CD4-positive, alpha-beta T cell (primary cell): ENCODE results near the gene LMOD1. TPM values are rescaled to one million over a fixed set of nuclear protein-coding genes. Genes with fewer than 3 reads are reported as not detected.

Source experiments
- ATAC-seq: fragments of 200-7000 bp; cut with Tn5 transposase; one replicate; pipeline ENCODE4 v1.10.0; 2022; ENCODE audit warnings: mild to moderate bottlenecking; ENCODE audit not compliant: poor library complexity
- CTCF ChIA-PET: fragments of 350-600 bp; sonication (Branson Sonifier 250); formaldehyde crosslinking; loops from one replicate; lab custom pipeline; 2021; ENCODE audit warnings: antibody characterized with exemption, inconsistent platforms; lab: Charles Lee
- POLR2A ChIA-PET: fragments of 350-600 bp; sonication (Branson Sonifier 250); formaldehyde crosslinking; loops from one replicate; lab custom pipeline; 2021; ENCODE audit warnings: antibody characterized with exemption, inconsistent platforms; lab: Charles Lee
- DNase-seq, 14 experiments: peaks; one replicate each; pipeline ENCODE4 v3.0.0-alpha.2; 2013 to 2020; ENCODE audit warnings: mixed read lengths in 2 of 14
- H3K27ac ChIP-seq, 2 donors: one replicate each; pipeline versions ENCODE4 v1.5.1 to v1.7.0; 2013; ENCODE audit warnings: low read length in 2 of 2, low read depth in 1 of 2, mild to moderate bottlenecking in 1 of 2
- H3K27me3 ChIP-seq, 2 experiments: 1 replicate in 1 of 2; 2 replicates in 1 of 2; pipeline versions ENCODE4 v1.6.1 to v1.7.0; 2013; ENCODE audit warnings: low read length in 2 of 2, control low read depth in 1 of 2, mild to moderate bottlenecking in 1 of 2, moderate library complexity in 1 of 2; ENCODE audit not compliant: insufficient read depth in 2 of 2, control insufficient read depth in 1 of 2
- H3K36me3 ChIP-seq: one replicate; pipeline ENCODE4 v1.6.1; 2013; ENCODE audit warnings: low read length, control low read depth; ENCODE audit not compliant: insufficient read depth
- H3K4me1 ChIP-seq: one replicate; pipeline ENCODE4 v1.6.1; 2013; ENCODE audit warnings: low read length, control low read depth; ENCODE audit not compliant: insufficient read depth
- H3K4me3 ChIP-seq: one replicate; pipeline ENCODE4 v1.5.1; 2013; ENCODE audit warnings: mild to moderate bottlenecking, low read length, moderate library complexity
- H3K9me3 ChIP-seq, 2 experiments: 1 replicate in 1 of 2; 2 replicates in 1 of 2; pipeline versions ENCODE4 v1.6.1 to v1.7.0; 2013; ENCODE audit warnings: low read length in 2 of 2, mild to moderate bottlenecking in 2 of 2, control low read depth in 1 of 2, moderate library complexity in 1 of 2; ENCODE audit not compliant: control insufficient read depth in 1 of 2, insufficient read depth in 1 of 2
- H3K27ac Mint-ChIP-seq: one replicate; pipeline ENCODE4 v1.8.0; 2020; ENCODE audit warnings: mixed read lengths
- H3K27me3 Mint-ChIP-seq: one replicate; pipeline ENCODE4 v1.8.0; 2021; ENCODE audit warnings: mixed read lengths
- H3K36me3 Mint-ChIP-seq: one replicate; pipeline ENCODE4 v1.8.0; 2021; ENCODE audit warnings: low read depth, mixed read lengths
- H3K4me1 Mint-ChIP-seq: one replicate; pipeline ENCODE4 v1.8.0; 2021; ENCODE audit warnings: low read depth, mixed read lengths
- H3K4me3 Mint-ChIP-seq: one replicate; pipeline ENCODE4 v1.8.0; 2020; ENCODE audit warnings: mild to moderate bottlenecking, mixed read lengths
- H3K9me3 Mint-ChIP-seq: one replicate; pipeline ENCODE4 v1.8.0; 2020; ENCODE audit warnings: mixed read lengths
- CTCF ChIP-seq: fragments of 200-600 bp; IDR thresholded peaks from one replicate; pipeline ENCODE4 v1.8.0; 2022; ENCODE audit warnings: antibody characterized with exemption, mild to moderate bottlenecking
- intact Hi-C, 2 experiments: fragments of 100-400 bp; cut with DNase I in 1 of 2; cut with micrococcal nuclease in 1 of 2; formaldehyde crosslinking; loops; one replicate each; pipeline versions ENCODE4 v1.15.1 to v1.9.0; 2023 to 2025; cut with DNase I, micrococcal nuclease
- total RNA-seq, 174 experiments: library from RNA in 2 of 174; stranded (reverse) in 2 of 174; gene quantifications; one replicate each; pipeline ENCODE4 v1.2.3 and lab custom pipeline; 2021 to 2026

The LMOD1 gene
- total RNA-seq, 2 experiments from 2014 or later: not detected

GRCh38 chr1:201876148-201876818 lies 70.1 kb downstream of the LMOD1 start:
- H3K27me3 Mint-ChIP-seq: no peaks in the 10 kb centered on the region
- Histone ChIP-seq H3K9me3 (no peaks in the 10 kb centered on the region), H3K4me3 (no peak overlapping the region), H3K27ac (no peak overlapping the region), H3K36me3 (peaks cover 46% of the 10 kb centered on the region), H3K4me1 (no peaks in the 10 kb centered on the region), H3K27me3 (no peaks in the 10 kb centered on the region)
- H3K4me3 Mint-ChIP-seq: no peak overlapping the region
- TF ChIP-seq CTCF: no peak
- POLR2A ChIA-PET: no interaction called here
- intact Hi-C loops: loop anchor here in 1 of 2 experiments (5.0 kb wide), 2 partner anchors 96 to 261 kb away; no protein-coding TSS in a partner anchor
- CTCF ChIA-PET: no interaction called here
- H3K9me3 Mint-ChIP-seq: no peaks in the 10 kb centered on the region
- DNase-seq (no peak), ATAC-seq (no peak)
- H3K36me3 Mint-ChIP-seq: peaks cover 49% of the 10 kb centered on the region
- H3K27ac Mint-ChIP-seq: no peak overlapping the region
- H3K4me1 Mint-ChIP-seq: no peaks in the 10 kb centered on the region

- no peak overlapping the region for H3K27ac Mint-ChIP-seq
These were observed 71.7 kb downstream of the LMOD1 start for GRCh38 chr1:201874672-201875071.

GRCh38 chr1:201870397-201870796 lies 76.0 kb downstream of the LMOD1 start:
- Mint-ChIP-seq H3K27me3 (no peaks in the 10 kb centered on the region), H3K27ac (no peak overlapping the region), H3K36me3 (peaks cover 92% of the 10 kb centered on the region), H3K4me1 (no peaks in the 10 kb centered on the region), H3K9me3 (no peaks in the 10 kb centered on the region), H3K4me3 (no peak overlapping the region)
- H3K27ac ChIP-seq: no peak overlapping the region
- ATAC-seq (no peak), DNase-seq (no peak)
- intact Hi-C loops: no loop called here
- no peaks in the 10 kb centered on the region for H3K27me3 ChIP-seq
- POLR2A ChIA-PET: no interaction called here
- H3K4me3 ChIP-seq: no peak overlapping the region
- H3K4me1 ChIP-seq: no peaks in the 10 kb centered on the region
- no peaks in the 10 kb centered on the region for H3K9me3 ChIP-seq
- TF ChIP-seq CTCF: no peak
- H3K36me3 ChIP-seq: peaks cover 87% of the 10 kb centered on the region
- CTCF ChIA-PET: no interaction called here

More at GRCh38 chr1:201874672-201875071, 71.7 kb downstream of the LMOD1 start:
- intact Hi-C loops: loop anchor here in 1 of 2 experiments (5.0 kb wide), 2 partner anchors 98 to 263 kb away; no protein-coding TSS in a partner anchor
- ATAC-seq (no peak), DNase-seq (no peak)
- Mint-ChIP-seq H3K9me3 (no peaks in the 10 kb centered on the region), H3K4me3 (no peak overlapping the region), H3K36me3 (peaks cover 65% of the 10 kb centered on the region), H3K27me3 (no peaks in the 10 kb centered on the region), H3K4me1 (no peaks in the 10 kb centered on the region)
- Histone ChIP-seq H3K9me3 (no peaks in the 10 kb centered on the region), H3K27ac (no peak overlapping the region), H3K4me3 (no peak overlapping the region), H3K4me1 (no peaks in the 10 kb centered on the region), H3K36me3 (peaks cover 62% of the 10 kb centered on the region), H3K27me3 (no peaks in the 10 kb centered on the region)
- TF ChIP-seq CTCF: no peak
- CTCF ChIA-PET: no interaction called here
- POLR2A ChIA-PET: no interaction called here
